GM12891 (cell line): ENCODE results near the gene LRP6.

ENCODE experiments used
- DNase-seq: peaks from one replicate; pipeline ENCODE4 v3.0.0; 2011; ENCODE audit warnings: low spot score; ENCODE audit not compliant: insufficient read length
- FAIRE-seq: peaks from 2 replicates; lab custom pipeline; 2011; peaks lifted over from hg19 to GRCh38; lab: Jason Lieb, UNC
- PAX5 ChIP-seq: IDR thresholded peaks from 2 replicates; pipeline ENCODE4 v1.6.1; 2011; ENCODE audit warnings: low read length, moderate library complexity, mild to moderate bottlenecking; ENCODE audit not compliant: insufficient read depth, severe bottlenecking
- POLR2A ChIP-seq: IDR thresholded peaks from 2 replicates; pipeline ENCODE4 v1.6.1; 2011; ENCODE audit warnings: low read depth, low read length, control low read depth
- POLR2AphosphoS5 ChIP-seq: IDR thresholded peaks from 2 replicates; pipeline ENCODE4 v1.6.1; 2011; ENCODE audit warnings: low read depth, low read length, control low read depth
- POU2F2 ChIP-seq: IDR thresholded peaks from 2 replicates; pipeline ENCODE4 v1.6.1; 2011; ENCODE audit warnings: low read depth, mild to moderate bottlenecking, control low read depth, low read length, moderate library complexity
- SPI1 ChIP-seq: IDR thresholded peaks from 2 replicates; pipeline ENCODE4 v1.6.1; 2011; ENCODE audit warnings: low read depth, low read length, control low read depth
- TAF1 ChIP-seq: IDR thresholded peaks from 2 replicates; pipeline ENCODE4 v1.6.1; 2011; ENCODE audit warnings: low read depth, low read length, control low read depth

LRP6 gene

DNA sequence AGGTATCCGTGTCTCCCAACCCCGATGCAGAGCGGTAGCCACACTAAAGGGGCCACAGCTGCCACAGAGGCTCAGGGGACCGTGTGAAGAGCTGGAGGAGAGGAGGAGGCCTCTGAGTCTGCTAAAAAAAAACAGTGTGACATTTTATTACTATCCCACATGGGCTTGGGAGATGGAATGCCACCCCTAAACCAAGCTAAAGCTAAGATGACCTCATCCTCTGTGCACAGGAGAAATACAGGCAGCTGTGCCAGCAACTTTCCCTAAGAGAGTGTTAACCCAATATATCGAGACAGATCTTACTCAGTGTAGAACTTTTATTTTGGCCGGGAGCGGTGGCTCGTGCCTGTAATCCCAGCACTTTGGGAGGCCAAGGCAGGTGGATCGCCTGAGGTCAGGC lies 178.1 kb downstream of the LRP6 start:
- TF ChIP-seq POU2F2 (no peak), PAX5 (no peak), POLR2AphosphoS5 (no peak), SPI1 (no peak), POLR2A (no peak), TAF1 (no peak)
- no peak for FAIRE-seq
- DNase-seq: no peak

GRCh38 chr12:12088147-12088546 lies 178.7 kb downstream of the LRP6 start:
- DNase-seq: no peak
- TF ChIP-seq PAX5 (no peak), POLR2AphosphoS5 (no peak), POLR2A (no peak), SPI1 (no peak), TAF1 (no peak), POU2F2 (no peak)
- no peak for FAIRE-seq

DNA sequence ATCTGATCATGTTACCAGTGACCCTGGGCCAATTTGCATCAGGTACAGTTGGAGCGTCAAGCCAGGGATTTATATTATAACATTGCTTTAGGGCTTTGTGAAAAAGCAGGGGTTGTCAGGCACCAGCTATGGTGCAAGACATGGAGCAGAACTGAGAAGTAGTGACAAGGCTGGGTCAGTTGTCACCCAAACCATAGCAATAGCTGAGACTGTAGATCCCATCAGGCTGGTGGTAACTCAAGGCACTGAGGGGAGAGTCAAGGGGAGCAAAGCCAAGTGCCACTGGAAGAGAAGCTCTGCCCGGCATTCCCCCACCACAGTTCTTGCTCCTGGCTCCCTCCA lies 179.2 kb downstream of the LRP6 start:
- FAIRE-seq (peak; percentile 9), DNase-seq (no peak)
- TF ChIP-seq POLR2A: no peak
- TF ChIP-seq PAX5: no peak
- no peak for TF ChIP-seq POU2F2
- TF ChIP-seq TAF1: no peak
- TF ChIP-seq SPI1: no peak
- TF ChIP-seq POLR2AphosphoS5: no peak

GRCh38 chr12:12086973-12087692 lies 179.7 kb downstream of the LRP6 start:
- DNase-seq: no peak
- no peak for FAIRE-seq
- no peak for TF ChIP-seq POLR2AphosphoS5
- TF ChIP-seq POLR2A: no peak
- no peak for TF ChIP-seq TAF1
- no peak for TF ChIP-seq POU2F2
- TF ChIP-seq PAX5: no peak
- TF ChIP-seq SPI1: no peak

GRCh38 chr12:12086362-12086761 lies 180.5 kb downstream of the LRP6 start:
- no peak for TF ChIP-seq PAX5
- no peak for TF ChIP-seq TAF1
- no peak for TF ChIP-seq POU2F2
- no peak for TF ChIP-seq POLR2AphosphoS5
- TF ChIP-seq POLR2A: no peak
- TF ChIP-seq SPI1: no peak
- no peak for FAIRE-seq

GRCh38 chr12:12083688-12084087 lies 183.2 kb downstream of the LRP6 start:
- FAIRE-seq (no peak), DNase-seq (no peak)
- TF ChIP-seq POLR2AphosphoS5 (no peak), TAF1 (no peak), POLR2A (no peak), PAX5 (no peak), POU2F2 (no peak)

More at GRCh38 chr12:12086362-12086761, 180.5 kb downstream of the LRP6 start:
- no peak for DNase-seq

DNA sequence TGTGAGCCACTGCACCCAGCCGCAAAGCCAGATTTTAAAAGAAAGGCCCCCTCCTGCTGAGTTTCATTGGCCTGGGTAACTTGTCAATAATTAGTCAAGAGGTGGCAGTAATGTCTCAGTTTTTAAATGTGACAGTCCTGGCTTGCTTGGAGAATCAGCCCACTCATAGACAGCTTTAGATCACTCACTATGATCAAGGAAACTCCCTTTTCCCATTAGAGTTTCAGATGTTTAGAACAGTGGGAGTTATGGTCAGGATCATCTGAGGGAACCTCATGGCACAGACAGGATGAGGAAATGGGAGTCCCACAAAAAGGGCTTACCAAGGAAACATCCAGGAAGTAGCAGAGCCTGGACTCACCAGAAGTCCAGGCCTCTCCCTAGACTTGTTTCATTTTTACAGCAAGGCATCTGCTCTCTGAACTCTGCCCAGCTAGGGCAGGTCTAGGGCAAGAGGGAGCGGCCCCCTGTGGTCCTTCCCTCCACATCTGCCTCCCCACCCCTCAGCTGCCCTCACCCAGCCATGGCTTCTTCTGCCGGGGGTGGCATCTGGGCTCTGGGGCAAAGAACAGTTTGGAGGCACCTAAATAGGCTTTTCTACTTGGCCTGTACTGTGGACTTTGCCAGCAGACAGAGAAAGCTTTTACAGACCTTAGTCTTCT lies 184.9 kb downstream of the LRP6 start:
- DNase-seq: peak; percentile 60
- TF ChIP-seq PAX5: no peak
- no peak for TF ChIP-seq SPI1
- TF ChIP-seq POLR2A: no peak
- no peak for TF ChIP-seq POLR2AphosphoS5
- TF ChIP-seq POU2F2: no peak
- TF ChIP-seq TAF1: no peak
- FAIRE-seq: peak; percentile 90

GRCh38 chr12:12079291-12079690 lies 187.6 kb downstream of the LRP6 start:
- TF ChIP-seq POLR2AphosphoS5: no peak
- TF ChIP-seq TAF1: no peak
- no peak for TF ChIP-seq POU2F2
- TF ChIP-seq POLR2A: no peak
- no peak for TF ChIP-seq PAX5
- TF ChIP-seq SPI1: no peak
- no peak for DNase-seq
- FAIRE-seq: peak; percentile 28

DNA sequence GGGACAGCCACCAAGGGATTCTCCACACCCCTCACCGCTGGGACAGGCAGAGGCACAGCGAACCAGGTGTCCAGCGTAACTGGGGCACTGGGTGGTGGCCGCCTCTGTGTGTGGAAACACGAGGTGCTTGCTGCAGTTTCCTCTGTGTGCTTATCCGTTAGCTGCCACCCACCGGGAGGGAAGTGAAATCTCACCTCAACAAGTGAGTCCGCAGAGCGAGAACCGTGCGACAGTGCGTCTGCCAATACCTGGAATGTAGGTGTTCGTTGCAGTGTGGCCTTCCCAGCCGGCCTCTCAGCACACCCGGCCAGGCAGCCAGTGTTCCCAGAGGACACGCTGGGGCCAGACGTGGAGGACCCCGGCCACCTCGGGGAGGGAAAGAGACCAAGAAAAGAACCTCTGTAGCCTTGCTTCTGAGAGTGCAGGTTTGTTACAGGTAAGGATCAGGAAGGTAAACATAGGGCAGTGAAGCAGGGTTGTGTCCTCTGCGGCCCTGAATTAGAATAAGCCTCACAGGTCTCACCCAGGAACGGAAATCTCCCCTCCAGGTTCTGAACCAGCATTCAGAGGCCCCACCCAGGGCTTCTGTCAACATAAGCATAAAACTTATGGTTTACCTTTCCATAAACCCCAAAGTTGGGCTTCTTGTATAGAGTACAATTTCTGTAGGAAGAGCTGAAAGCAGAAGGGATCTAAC lies 194.6 kb downstream of the LRP6 start:
- DNase-seq (no peak), FAIRE-seq (peak; percentile 51)
- TF ChIP-seq POLR2AphosphoS5 (no peak), TAF1 (no peak), SPI1 (peak; percentile 78), POU2F2 (no peak), POLR2A (no peak), PAX5 (no peak)
